Stimulated activated CD4-positive, alpha-beta T cell treated with anti-CD3 and anti-CD28 coated beads, Interleukin-12 subunit alpha, Interleukin-12 subunit beta, amount 100 ng/mL, for 48 hours (primary cell): Measurements from ENCODE around the gene CBX2.
"Not testable (repeated sequence)": the region's sequence is repeated elsewhere in the genome, so short reads cannot be mapped to it uniquely, and the experiment has no call there.

Experiments used
- DNase-seq, 3 donors: peaks; one replicate each; pipeline ENCODE4 v3.0.0-alpha.2; 2020; ENCODE audit warnings: low read depth in 2 of 3, low spot score in 1 of 3

CBX2 gene

DNA sequence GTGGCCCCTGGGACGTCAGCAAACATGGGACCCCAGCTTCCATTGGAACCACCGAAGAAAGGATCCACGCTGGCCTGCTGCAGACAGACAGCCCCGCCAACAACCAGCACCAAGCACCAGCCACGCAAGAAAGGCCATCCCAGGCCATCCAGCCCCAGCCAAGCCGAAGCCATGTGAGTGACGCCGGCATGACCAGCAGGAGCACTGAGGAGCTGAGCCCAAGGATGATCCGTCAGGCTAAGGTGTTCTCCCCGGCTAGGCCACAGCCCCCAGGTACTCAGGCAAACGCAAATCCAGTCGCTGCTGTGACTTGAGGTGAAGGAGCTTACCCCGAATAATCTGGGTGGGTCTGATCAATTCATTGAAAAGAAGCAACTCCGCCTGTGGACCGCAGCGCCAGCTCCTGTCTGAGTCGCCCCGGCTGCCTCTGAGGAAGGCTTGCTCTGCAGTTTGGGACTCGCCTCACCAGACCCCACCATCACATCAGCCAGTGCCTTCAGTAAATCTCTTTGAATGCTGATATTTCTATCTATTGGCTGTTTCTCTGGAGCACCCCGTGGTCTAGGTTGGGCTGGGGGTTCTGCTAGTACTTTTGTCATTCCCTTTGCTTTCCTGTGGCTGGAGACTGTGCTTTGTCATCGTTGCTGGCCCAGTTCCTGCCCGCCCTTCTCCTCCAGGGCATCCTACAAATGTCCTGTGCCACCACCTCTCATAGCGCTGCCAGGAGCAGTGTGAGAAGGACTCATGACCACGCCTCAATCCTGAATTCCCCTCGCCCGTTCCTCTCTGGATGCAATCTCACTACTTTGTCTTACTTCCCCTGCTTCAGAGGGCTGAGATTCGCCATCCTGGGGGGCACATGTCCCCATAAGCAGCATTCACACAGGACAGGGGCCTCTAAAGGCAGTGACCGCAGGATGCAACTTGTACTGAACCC is 8.1 kb upstream of the CBX2 start:
- no peak for DNase-seq

DNA sequence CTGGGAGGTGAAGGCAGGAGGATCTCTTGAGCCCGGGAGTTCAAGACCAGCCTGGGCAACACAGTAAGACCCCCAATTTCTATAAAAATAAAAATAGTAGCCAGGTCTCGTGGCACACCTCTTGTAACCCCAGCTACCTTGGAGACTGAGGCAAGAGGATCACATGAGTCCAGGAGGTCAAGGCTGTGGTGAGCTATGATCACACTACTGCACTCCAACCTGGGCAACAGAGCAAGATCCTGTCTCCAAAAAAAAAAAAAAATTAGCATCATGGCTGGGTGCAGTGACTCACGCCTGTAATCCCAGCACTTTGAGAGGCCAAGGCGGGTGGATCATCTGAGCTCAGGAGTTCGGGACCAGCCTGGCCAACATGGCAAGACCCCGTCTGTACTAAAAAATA is 6.7 kb upstream of the CBX2 start:
- no peak for DNase-seq

DNA sequence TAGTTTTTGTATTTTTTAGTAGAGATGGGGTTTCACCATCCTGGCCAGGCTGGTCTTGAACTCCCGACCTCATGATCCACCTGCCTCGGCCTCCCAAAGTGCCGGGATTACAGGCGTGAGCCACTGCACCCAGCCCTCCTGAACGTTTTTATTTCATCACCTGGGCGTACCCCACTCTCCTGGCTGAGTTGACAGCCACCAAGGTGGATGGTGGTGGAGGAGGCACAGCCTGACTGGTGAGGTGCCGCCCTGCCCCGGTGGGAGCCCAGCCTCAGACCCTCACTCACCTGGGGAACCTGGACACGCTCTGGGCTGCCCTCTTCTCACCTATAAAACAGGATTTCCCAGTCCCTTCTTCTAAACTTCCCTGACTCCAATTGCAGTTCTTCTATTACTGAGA is 5.2 kb upstream of the CBX2 start:
- not testable (repeated sequence) for DNase-seq

GRCh38 chr17:79774561-79774975 is 3.4 kb upstream of the CBX2 start:
- DNase-seq = no peak

GRCh38 chr17:79775632-79776031 is 2.3 kb upstream of the CBX2 start:
- no peak for DNase-seq

DNA sequence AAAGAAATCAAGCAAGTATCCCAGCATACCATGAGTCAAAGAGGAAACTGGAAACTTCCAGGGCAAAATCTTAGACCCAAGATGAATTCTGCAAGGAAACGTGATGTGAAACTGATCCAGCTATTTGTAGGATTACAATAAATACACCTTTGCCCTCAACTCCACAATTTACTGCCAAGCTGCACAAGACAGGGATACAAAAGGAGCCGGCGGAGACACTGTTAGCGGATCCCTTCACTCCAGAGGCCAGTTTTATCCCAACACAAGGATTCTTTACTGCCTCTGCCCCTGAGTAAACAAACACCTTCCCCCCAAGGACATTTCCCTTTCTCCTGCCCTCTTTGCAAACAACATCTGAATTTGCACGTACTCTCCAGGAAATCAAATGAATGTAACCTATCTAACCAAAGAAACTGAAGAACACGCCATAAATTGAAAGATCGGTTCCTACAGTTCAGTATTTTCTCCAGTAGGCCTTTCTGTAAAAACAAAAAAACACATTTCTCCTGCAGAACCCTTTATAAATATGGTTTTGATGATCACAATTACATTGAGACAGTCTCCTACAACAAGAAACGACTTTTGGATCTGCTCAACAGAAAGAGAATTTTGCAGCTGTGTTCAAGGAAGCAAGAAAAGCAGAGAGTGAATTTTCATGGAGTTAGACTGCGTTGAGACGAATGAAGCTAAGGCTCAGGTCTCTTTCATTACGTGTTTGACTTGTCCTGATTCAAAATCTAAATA is 1.4 kb upstream of the CBX2 start:
- no peak for DNase-seq

DNA sequence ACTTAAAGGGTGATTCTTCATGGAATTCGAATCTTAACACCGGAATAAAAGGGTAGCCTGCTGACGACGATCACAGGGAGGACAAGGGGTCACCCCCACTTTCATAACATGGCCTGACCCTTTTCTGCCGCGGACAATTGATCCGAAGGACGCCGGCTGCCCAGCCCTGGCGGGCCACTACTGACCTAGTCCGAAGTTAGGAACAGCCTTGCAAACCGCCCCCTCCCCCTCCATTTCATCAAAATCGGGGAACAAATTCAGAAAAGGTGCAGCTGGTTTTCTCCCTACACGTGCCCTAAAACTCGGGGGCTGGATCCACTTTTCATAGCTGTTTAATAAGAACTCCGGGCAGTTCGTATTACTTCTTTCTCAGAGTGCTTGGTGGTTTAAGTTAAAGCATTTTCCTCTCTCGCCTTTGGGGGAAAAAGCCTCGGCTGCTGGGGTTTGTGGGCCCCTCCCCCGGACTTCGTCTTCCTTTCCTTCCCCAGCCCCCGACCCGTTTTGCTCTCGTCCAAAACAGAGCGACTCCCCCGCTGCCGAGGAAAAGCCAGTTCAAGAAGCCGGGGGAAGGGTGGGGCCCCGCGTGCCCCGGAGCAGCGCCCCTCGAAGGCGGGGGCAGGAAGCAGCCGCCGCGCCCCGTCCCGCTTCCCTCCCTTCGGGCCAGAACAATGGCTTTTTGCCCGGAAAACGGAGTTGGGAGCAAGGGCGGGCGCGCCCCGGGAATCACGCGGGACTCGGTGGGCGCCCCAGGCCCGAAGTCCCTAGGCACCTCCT is 641 bp upstream of the CBX2 start:
- DNase-seq = no peak

DNA sequence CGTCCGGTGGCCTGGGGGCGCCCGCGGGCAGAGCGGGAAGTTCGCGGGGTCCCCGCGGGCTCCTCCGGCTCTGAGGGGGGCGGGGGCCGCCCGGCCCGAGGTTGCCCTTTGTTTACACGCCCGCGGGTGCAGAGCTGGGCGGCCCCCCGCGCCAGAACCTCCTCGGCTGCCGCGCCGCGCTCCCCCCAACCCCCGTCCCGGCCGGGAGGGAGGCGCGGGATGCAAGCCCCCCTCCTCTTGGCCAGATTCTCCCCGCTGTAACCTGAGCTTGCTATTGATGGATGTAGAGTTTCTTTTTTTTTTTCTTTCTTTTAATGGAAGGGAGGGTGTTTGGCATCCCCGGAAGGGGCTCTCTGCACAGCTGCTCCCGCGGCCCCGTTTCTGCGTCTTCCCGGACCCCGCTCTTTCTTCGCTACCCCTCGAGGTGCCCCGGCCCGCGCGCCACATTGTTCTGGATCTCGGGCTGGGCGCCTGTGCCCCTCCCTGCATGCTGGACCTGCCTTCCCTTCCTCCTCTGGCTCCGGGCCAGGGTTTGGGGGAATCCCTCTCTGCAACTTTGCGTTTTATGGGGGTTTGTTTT is 646 bp downstream of the CBX2 start:
- no peak for DNase-seq

- DNase-seq = no peak
Measured at GRCh38 chr17:79779084-79779529, 1.2 kb downstream of the CBX2 start.

DNA sequence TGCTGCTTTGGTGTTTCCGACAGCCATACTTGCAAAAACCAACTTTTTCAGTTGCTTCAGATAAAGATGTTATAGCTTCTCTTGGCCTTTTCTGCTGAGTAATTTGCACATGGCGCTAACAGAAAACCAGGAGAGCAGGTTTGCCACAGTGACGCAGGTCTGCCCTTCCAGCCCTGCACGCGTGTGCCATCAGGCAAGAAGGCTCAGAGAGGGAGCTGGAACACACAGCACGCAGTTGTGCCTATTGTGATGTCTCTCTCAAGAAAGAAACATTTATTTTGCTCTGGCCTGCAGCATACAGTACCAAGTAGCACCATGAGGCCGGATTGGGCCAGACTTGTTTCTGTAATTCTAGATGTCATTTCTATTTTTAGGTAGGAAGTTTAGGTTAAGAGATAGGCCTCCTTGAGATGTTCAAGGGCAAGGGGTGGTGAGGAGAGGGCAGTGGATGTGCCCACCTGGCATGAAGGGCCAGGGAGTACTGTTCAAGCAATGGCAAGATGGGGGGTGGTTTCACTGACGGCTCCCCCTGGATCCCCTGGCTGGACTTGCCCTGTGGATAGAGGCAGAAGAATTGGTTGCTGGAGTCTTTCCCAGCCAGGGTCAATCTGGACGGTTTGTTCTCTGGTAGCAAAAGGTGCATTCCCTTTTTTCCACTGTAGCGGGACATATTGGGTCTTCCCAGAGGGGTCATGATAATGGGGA is 1.9 kb downstream of the CBX2 start:
- DNase-seq = no peak

DNA sequence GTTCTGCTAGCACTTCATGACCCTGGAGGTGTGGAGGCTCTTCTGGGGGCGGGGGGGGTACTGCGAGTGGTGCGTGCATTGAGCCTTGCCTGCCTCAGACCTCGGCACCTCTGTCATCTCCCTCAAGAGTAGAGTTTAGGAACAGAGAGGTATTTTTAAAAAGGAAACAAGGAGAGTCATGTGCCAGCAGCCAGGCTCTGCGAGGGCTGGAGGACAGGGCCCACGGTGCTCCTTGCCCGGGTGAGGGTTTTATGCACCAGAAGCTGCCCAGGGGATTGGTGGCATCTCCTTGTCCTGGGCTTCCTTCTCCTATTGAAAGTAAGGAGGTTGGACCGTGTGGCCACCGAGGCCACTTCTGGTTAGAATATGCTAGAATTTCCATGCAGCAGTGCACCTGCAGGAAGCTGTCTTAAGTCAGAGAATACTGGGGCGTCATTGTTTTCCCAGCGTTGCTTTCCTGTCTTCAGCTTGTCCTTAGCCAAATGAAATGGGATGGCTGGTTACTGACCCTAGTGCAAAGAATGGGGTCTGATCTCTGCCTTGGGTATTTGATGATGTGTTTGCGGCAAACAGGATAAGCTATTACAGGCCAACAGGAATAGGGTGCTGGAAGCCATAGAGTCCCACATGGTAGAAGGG is 3.2 kb downstream of the CBX2 start:
- no peak for DNase-seq

DNA sequence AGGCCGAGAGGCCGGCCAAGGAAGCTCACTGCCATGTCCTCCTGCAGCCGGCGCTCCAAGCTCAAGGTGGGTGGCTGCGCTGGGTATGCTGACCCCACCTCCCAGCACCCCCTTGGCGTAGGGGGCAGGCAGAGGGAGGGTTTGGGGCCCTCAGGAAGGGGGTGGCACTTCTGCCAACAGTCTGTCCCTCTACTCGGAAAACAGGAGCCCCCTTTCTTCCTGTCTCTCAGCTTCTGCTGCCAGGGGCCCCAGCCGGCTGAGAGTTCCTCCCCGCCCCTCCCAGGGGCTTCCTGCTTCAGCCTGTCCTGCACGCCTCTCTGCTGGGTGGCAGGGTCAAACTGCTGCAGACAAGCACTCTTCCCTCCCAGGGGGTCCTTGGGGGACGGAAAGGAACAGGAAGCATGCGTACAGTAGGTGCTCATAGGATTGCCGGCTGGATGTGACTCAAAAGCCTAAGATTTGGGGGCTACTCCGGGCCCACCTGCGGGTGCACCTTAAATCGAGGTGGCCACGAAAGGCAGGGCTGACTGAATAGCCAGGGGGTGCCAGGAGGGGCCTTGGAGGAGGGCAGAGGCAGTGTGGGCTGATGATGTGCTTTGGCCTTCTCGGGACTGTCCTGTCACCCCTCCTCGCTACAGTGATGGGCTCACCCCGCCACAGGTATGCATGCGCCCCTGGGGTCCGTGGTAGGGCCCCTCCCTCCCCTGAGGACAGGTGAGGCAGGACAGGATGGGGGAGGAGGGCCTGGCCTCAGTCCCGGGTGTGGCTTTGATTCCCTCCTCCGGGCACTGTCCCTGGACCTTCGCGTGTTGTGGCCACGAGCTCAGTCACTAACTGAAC is 4.0 kb downstream of the CBX2 start:
- no peak for DNase-seq

GRCh38 chr17:79783891-79784290 is 5.9 kb downstream of the CBX2 start:
- no peak for DNase-seq

DNA sequence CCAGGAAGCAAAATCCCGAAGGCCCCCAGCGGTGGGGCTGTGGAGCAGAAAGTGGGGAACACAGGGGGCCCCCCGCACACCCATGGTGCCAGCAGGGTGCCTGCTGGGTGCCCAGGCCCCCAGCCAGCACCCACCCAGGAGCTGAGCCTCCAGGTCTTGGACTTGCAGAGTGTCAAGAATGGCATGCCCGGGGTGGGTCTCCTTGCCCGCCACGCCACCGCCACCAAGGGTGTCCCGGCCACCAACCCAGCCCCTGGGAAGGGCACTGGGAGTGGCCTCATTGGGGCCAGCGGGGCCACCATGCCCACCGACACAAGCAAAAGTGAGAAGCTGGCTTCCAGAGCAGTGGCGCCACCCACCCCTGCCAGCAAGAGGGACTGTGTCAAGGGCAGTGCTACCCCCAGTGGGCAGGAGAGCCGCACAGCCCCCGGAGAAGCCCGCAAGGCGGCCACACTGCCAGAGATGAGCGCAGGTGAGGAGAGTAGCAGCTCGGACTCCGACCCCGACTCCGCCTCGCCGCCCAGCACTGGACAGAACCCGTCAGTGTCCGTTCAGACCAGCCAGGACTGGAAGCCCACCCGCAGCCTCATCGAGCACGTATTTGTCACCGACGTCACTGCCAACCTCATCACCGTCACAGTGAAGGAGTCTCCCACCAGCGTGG is 6.5 kb downstream of the CBX2 start:
- no peak for DNase-seq

GRCh38 chr17:79785017-79785899 is 7.3 kb downstream of the CBX2 start:
- no peak for DNase-seq

- no peak for DNase-seq
Measured at GRCh38 chr17:79785900-79786810, 8.2 kb downstream of the CBX2 start.
